K562 (cell line): ENCODE data around the gene PIWIL1. TPM values are rescaled to one million over a fixed set of nuclear protein-coding genes. Genes with fewer than 3 reads are reported as not detected.

ENCODE experiments used
- ATAC-seq: fragments of 200-7000 bp; cut with Tn5 transposase; 3 replicates; pipeline ENCODE4 v1.9.1; 2020; ENCODE audit warnings: moderate library complexity
- BruUV-seq: library from RNA; stranded (reverse); fragments of 400-500 nt; replicated peaks from 2 replicates; lab custom pipeline; 2021; lab: Mats Ljungman, UMichigan
- CTCF ChIA-PET: fragments of 300-600 bp; formaldehyde crosslinking; extraction: SDS; loops from one replicate; lab custom pipeline; 2021; ENCODE audit warnings: low intra/inter-chr PET ratio; lab: Yijun Ruan, JAX
- POLR2A ChIA-PET: fragments of 300-600, 350-650 bp; sonication (Branson Sonifier 250); formaldehyde crosslinking; extraction: SDS; loops from one replicate; lab custom pipeline; 2021; ENCODE audit warnings: antibody characterized with exemption, inconsistent platforms; lab: Yijun Ruan, JAX
- DNase-seq, 4 experiments: peaks; one replicate each; pipeline versions ENCODE4 v3.0.0 to v3.0.0-alpha.2; 2011 to 2018; ENCODE audit warnings: low spot score in 3 of 4, mixed read lengths in 3 of 4; ENCODE audit errors: extremely low read depth in 1 of 4
- FAIRE-seq: peaks from 2 replicates; lab custom pipeline; 2011; peaks lifted over from hg19 to GRCh38; lab: Jason Lieb, UNC
- H2AFZ ChIP-seq: 2 replicates; pipeline ENCODE4 v1.6.0; 2011; ENCODE audit warnings: low read depth, low read length, control low read depth, inconsistent platforms
- H3K27ac ChIP-seq: fragments of 200-600 bp; 3 replicates; pipeline ENCODE4 v1.8.0; 2011; ENCODE audit warnings: low read depth, mild to moderate bottlenecking, control low read depth, inconsistent platforms, low read length, moderate library complexity, mixed read lengths; ENCODE audit errors: extremely low read depth
- H3K27me3 ChIP-seq, 2 experiments: fragments of 300-600 bp in 1 of 2; 2 replicates in 1 of 2; 3 replicates in 1 of 2; pipeline versions ENCODE4 v1.6.0 to v1.8.0; 2011; ENCODE audit warnings: inconsistent platforms in 2 of 2, low read length in 2 of 2, mild to moderate bottlenecking in 1 of 2, mixed read lengths in 1 of 2, moderate library complexity in 1 of 2; ENCODE audit not compliant: control insufficient read depth in 2 of 2, insufficient read depth in 2 of 2
- H3K36me3 ChIP-seq: fragments of 300-600 bp; 3 replicates; pipeline ENCODE4 v1.8.0; 2011; ENCODE audit warnings: mild to moderate bottlenecking, low read length, inconsistent platforms; ENCODE audit not compliant: control insufficient read depth, insufficient read depth
- H3K4me1 ChIP-seq, 2 experiments: fragments of 200-600 bp in 1 of 2; replicated peaks in 1 of 2; 2 replicates in 1 of 2; 3 replicates in 1 of 2; pipeline versions ENCODE4 v1.5.1 to v1.8.0; 2011; ENCODE audit warnings: inconsistent platforms in 2 of 2, low read length in 2 of 2, mild to moderate bottlenecking in 1 of 2, mixed read lengths in 1 of 2, moderate library complexity in 1 of 2; ENCODE audit not compliant: control insufficient read depth in 2 of 2, insufficient read depth in 2 of 2
- H3K4me2 ChIP-seq: 2 replicates; pipeline ENCODE4 v1.6.1; 2011; ENCODE audit warnings: low read length, control low read depth, inconsistent platforms, mixed read lengths; ENCODE audit not compliant: insufficient read depth
- H3K4me3 ChIP-seq: fragments of 200-600 bp; sonication (generic), shearing (Covaris generic); 2 replicates; pipeline ENCODE4 v1.5.1; 2016; ENCODE audit warnings: control low read depth, inconsistent platforms
- H3K79me2 ChIP-seq: fragments of 200-600 bp; 3 replicates; pipeline ENCODE4 v1.8.0; 2011; ENCODE audit warnings: low read length, inconsistent platforms; ENCODE audit not compliant: control insufficient read depth, insufficient read depth
- H3K9ac ChIP-seq, 2 experiments: 2 replicates each; pipeline versions ENCODE4 v1.6.0 to v1.6.1; 2011; ENCODE audit warnings: low read depth in 2 of 2, low read length in 2 of 2, control low read depth in 1 of 2, inconsistent platforms in 1 of 2, mild to moderate bottlenecking in 1 of 2, mixed read lengths in 1 of 2; ENCODE audit not compliant: insufficient read depth in 1 of 2
- H3K9me1 ChIP-seq: one replicate; pipeline ENCODE4 v1.6.0; 2011; ENCODE audit warnings: inconsistent platforms, mild to moderate bottlenecking, low read length, moderate library complexity; ENCODE audit not compliant: control insufficient read depth, insufficient read depth
- H3K9me3 ChIP-seq: replicated peaks from 2 replicates; pipeline ENCODE4 v1.5.1; 2011; ENCODE audit warnings: low read depth, low read length, inconsistent platforms; ENCODE audit not compliant: control insufficient read depth, insufficient read depth
- H4K20me1 ChIP-seq: replicated peaks from 2 replicates; pipeline ENCODE4 v1.6.1; 2011; ENCODE audit warnings: low read length, inconsistent platforms, mixed read lengths; ENCODE audit not compliant: control insufficient read depth, insufficient read depth
- MCM2 ChIP-seq: fragments of 450-650 bp; IDR thresholded peaks from 2 replicates; pipeline ENCODE4 v1.6.1; 2017; ENCODE audit warnings: low read depth, mild to moderate bottlenecking
- POU5F1 ChIP-seq: fragments of 150-350 bp; IDR thresholded peaks from 2 replicates; pipeline ENCODE4 v1.6.1; 2014; ENCODE audit warnings: borderline replicate concordance, low read length, low read depth, mild to moderate bottlenecking; ENCODE audit not compliant: partially characterized antibody
- PTTG1 ChIP-seq: fragments of 450-650 bp; IDR thresholded peaks from 2 replicates; pipeline ENCODE4 v1.6.1; 2016; ENCODE audit warnings: low read depth, mild to moderate bottlenecking, missing genetic modification characterization, missing compliant biosample characterization
- SOX6 ChIP-seq: fragments of 450-650 bp; IDR thresholded peaks from 2 replicates; pipeline ENCODE4 v1.6.1; 2014; ENCODE audit warnings: mild to moderate bottlenecking
- TAF1 ChIP-seq: IDR thresholded peaks from 2 replicates; pipeline ENCODE4 v1.6.1; 2011; ENCODE audit warnings: mild to moderate bottlenecking, low read length, moderate library complexity; ENCODE audit not compliant: insufficient read depth, control insufficient read depth, severe bottlenecking; ENCODE audit errors: extremely low read depth
- WGBS: fragments of 100-300 bp; shearing (Covaris generic); methylation state at CpG from one replicate; pipeline ENCODE4 v1.1.6; 2016; ENCODE audit warnings: low coverage, mixed read lengths; ENCODE audit not compliant: insufficient coverage; ENCODE audit errors: missing lambda C conversion rate; 5-methylcytosine and 5-hydroxymethylcytosine counted together
- in situ Hi-C: fragments of 300-500 bp; cut with MboI; formaldehyde crosslinking; loops from 4 replicates; pipeline ENCODE4 v1.15.0; 2018; ENCODE audit warnings: inconsistent platforms, mixed read lengths
- intact Hi-C: fragments of 100-400 bp; cut with micrococcal nuclease; formaldehyde crosslinking; loops from 2 replicates; pipeline ENCODE4 v1.14.2; 2022
- polyA plus RNA-seq, 8 experiments: library from polyadenylated mRNA; depleted of rRNA in 4 of 8; stranded (reverse) in 5 of 8; unstranded in 3 of 8; fragments of >200 nt; fragmentation: Nextera tagmentation in 2 of 8; fragmentation: Illumina TruSeq in 1 of 8; extraction: Ambion mirVana in 2 of 8; extraction: Trizol in 1 of 8; gene quantifications; 2 replicates each; pipeline versions ENCODE4 v1.2.1 to v1.2.3, GENCODE V29; 2011 to 2014; ENCODE audit warnings: inconsistent platforms in 1 of 8, missing spikeins in 1 of 8
- total RNA-seq, 7 experiments: library from RNA; depleted of rRNA in 6 of 7; stranded (reverse); fragments of >200 nt in 6 of 7; fragmentation: Illumina TruSeq in 2 of 7; extraction: Trizol in 2 of 7; gene quantifications; 2 replicates each; pipeline versions ENCODE4 v1.2.1 to v1.2.3, GENCODE V29; 2011 to 2021; ENCODE audit warnings: low replicate concordance in 1 of 7
- TF ChIP-seq, protein P1 (sequence below): fragments of 250-450 bp; sonication (Bioruptor Pico); IDR thresholded peaks from 2 replicates; pipeline ENCODE4 v1.5.1; 2021; ENCODE audit warnings: mild to moderate bottlenecking

PIWIL1 gene
- total and polyA plus RNA-seq, 9 of the 15 experiments (the other 6 are each of a cell fraction or from before 2014, with no cell fraction given): not detected

DNA sequence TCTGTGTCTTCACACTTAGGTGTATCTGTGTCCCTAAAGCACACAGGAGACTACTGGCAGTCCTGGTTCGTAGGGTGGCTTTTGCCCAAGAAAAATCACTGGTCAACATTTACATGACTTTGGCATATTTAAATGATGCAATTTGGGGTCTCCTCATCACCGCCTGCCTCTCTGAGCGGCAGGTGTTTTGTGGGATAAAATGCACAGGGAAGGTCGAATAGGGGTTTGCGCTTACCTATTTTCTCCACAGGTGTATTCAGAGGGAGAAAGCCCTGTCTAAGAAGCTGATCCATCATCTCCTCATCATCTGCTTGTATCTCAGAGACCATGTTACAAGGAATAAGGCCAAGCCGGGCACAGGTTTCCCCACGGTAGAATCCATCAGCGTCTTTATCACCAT, 74.7 kb downstream of the PIWIL1 start:
- in situ Hi-C loops: no loop called here
- Histone ChIP-seq H3K4me3 (no peak overlapping the region), H3K36me3 (no peaks in the 10 kb centered on the region), H3K4me1 (no peaks in the 10 kb centered on the region), H3K79me2 (no peaks in the 10 kb centered on the region), H3K27ac (no peak overlapping the region), H3K9me1 (no peaks in the 10 kb centered on the region), H3K27me3 (peaks cover 19 to 37% of the 10 kb centered on the region in 2 experiments; a peak in 4 of 5 replicates), H4K20me1 (no peaks in the 10 kb centered on the region), H3K9ac (no peak overlapping the region), H3K4me2 (no peak overlapping the region), H2AFZ (no peak overlapping the region), H3K9me3 (no peaks in the 10 kb centered on the region)
- intact Hi-C loops: no loop called here
- BruUV-seq: no TSS peak
- no peak for ATAC-seq
- TF ChIP-seq SOX6: no peak
- no peak for TF ChIP-seq PTTG1 (tag)
- no peak for TF ChIP-seq TAF1
- TF ChIP-seq, protein P1, sequence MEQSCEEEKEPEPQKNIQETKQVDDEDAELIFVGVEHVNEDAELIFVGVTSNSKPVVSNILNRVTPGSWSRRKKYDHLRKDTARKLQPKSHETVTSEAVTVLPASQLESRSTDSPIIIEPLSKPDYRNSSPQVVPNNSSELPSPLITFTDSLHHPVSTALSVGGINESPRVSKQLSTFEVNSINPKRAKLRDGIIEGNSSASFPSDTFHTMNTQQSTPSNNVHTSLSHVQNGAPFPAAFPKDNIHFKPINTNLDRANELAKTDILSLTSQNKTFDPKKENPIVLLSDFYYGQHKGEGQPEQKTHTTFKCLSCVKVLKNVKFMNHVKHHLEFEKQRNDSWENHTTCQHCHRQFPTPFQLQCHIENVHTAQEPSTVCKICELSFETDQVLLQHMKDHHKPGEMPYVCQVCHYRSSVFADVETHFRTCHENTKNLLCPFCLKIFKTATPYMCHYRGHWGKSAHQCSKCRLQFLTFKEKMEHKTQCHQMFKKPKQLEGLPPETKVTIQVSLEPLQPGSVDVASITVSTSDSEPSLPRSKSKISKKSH (CRISPR knock-in tag): no peak
- TF ChIP-seq MCM2: no peak
- TF ChIP-seq POU5F1: no peak
- no peak for DNase-seq
- no peak for FAIRE-seq
- ChIA-PET POLR2A (interaction anchor here (0.6 kb wide), 1 partner anchor 27 kb away, joined by 3 read pairs; no protein-coding TSS in a partner anchor), CTCF (interaction anchor here (0.6 kb wide), 1 partner anchor 347 kb away, joined by 3 read pairs; no protein-coding TSS in a partner anchor)
- 4% methylated on average over 8 of the region's 8 CpGs for WGBS
